GM21528 (cell line): ENCODE data around the gene SLC22A2.

ENCODE experiments used
- ATAC-seq: cut with Tn5 transposase; IDR thresholded peaks from one replicate; pipeline ENCODE4 v1.9.1; 2021; ENCODE audit warnings: mild to moderate bottlenecking, moderate library complexity; ENCODE audit not compliant: unreplicated experiment, low FRiP score

The SLC22A2 gene

GRCh38 chr6:160274871-160275510, 16.4 kb upstream of the SLC22A2 start:
- ATAC-seq = no peak

GRCh38 chr6:160273750-160274149, 15.1 kb upstream of the SLC22A2 start:
- no peak for ATAC-seq

- no peak for ATAC-seq
These were observed 14.6 kb upstream of the SLC22A2 start for GRCh38 chr6:160273196-160273595.

- ATAC-seq = no peak
These were observed 14.1 kb upstream of the SLC22A2 start for GRCh38 chr6:160272707-160273106.

- no peak for ATAC-seq
These were observed 11.7 kb upstream of the SLC22A2 start for GRCh38 chr6:160270347-160270746.

GRCh38 chr6:160269771-160270170, 11.2 kb upstream of the SLC22A2 start:
- no peak for ATAC-seq

- ATAC-seq = no peak
These were observed 10.5 kb upstream of the SLC22A2 start for GRCh38 chr6:160269023-160269521.

- ATAC-seq = no peak
These were observed 8.5 kb upstream of the SLC22A2 start for GRCh38 chr6:160267102-160267501.

GRCh38 chr6:160265869-160266476, 7.4 kb upstream of the SLC22A2 start:
- ATAC-seq = peak; percentile 74

- no peak for ATAC-seq
These were observed 5.5 kb upstream of the SLC22A2 start for GRCh38 chr6:160264061-160264612.

GRCh38 chr6:160263196-160263939, 4.7 kb upstream of the SLC22A2 start:
- ATAC-seq = no peak

GRCh38 chr6:160261991-160262680, 3.5 kb upstream of the SLC22A2 start:
- ATAC-seq = no peak

GRCh38 chr6:160260803-160261450, 2.3 kb upstream of the SLC22A2 start:
- no peak for ATAC-seq

GRCh38 chr6:160260367-160260766, 1.7 kb upstream of the SLC22A2 start:
- no peak for ATAC-seq

GRCh38 chr6:160259598-160259997, 977 bp upstream of the SLC22A2 start:
- no peak for ATAC-seq

GRCh38 chr6:160259143-160259425, 463 bp upstream of the SLC22A2 start:
- no peak for ATAC-seq

GRCh38 chr6:160256445-160256844, 2.2 kb downstream of the SLC22A2 start:
- ATAC-seq = no peak

- ATAC-seq = no peak
These were observed 3.9 kb downstream of the SLC22A2 start for GRCh38 chr6:160254467-160255312.

GRCh38 chr6:160253714-160254113, 4.9 kb downstream of the SLC22A2 start:
- ATAC-seq = no peak

- no peak for ATAC-seq
These were observed 5.3 kb downstream of the SLC22A2 start for GRCh38 chr6:160253292-160253691.
